ENCODE data around the gene DOCK4. TPM values are rescaled to one million over a fixed set of nuclear protein-coding genes. Genes with fewer than 3 reads are reported as not detected.

DOCK4 gene
- total RNA-seq, 1 experiment from 2014 or later = 20.4 TPM

DNA sequence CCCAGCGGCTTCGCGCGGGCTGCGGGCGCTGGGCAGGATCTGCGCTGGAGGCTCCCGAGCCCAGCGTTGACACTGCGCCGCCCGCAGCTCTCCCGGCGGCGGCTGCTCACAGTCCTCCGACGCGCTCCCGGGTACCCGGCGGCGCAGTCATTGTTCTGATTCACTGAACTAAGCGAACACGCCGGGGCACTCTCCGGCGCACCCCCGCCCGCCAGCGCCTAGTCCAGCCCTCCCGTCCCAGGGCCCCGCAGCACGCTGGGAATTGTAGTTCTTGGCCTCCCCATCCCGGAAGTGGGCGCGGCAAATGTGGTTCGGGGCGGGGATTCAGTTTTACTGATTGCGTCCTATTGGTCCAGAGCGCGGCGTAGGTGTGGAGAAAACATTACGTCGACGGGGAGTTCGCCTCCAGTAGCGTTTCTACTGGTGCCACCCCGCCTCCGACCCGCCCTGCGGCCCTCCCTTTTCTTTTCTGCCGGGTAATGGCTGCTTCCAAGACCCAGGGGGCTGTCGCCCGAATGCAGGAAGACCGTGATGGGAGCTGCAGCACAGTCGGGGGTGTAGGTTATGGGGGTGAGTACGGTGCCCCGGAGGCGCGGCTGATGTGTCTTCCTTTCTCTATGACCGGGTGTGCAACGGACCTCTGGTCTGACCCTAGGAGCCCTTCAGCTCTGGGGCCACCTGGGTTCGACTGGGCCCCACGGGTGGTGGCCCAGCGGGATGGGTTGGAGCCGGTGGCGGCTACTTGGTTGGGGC is at the start of gene DOCK4, which contains the start of gene ZNF277 (continued):
- TF ChIP-seq ATF3 (CRISPR knock-in tag; conservative IDR thresholded peaks at IDR 0.05) = no peak
- TF ChIP-seq, protein P1, sequence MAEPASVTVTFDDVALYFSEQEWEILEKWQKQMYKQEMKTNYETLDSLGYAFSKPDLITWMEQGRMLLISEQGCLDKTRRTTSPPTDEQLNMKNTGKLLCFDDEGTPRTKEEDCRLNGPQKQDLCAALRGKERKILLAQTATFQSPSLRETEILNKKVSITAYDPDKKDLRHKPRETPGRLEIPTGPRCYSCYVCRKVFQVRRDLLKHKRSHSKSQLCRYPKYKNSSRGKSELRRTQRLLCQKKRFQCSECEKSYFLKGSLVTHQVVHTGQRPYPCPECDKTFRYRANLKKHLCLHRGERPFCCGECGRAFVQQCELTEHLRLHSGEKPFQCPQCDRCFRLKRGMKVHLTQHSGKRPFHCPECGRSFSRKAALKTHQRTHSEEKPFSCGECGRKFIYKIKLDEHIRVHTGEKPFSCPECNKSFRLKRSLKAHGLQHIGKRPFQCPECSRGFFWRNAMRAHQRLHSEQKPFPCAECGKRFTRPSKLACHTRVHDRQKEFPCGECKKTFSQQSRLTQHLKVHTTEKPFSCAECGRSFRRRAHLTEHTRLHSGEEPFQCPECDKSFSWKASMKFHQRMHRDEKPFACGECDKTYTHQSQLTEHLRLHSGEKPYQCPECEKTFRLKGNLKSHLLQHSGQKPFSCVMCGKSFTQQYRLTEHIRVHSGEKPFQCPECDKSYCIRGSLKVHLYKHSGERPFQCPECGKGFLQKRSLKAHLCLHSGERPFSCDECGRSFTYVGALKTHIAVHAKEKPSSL (CRISPR knock-in tag; conservative IDR thresholded peaks at IDR 0.05) = no peak
- no peak for TF ChIP-seq ZNF263 (CRISPR knock-in tag; IDR thresholded peaks at IDR 0.05; ENCODE audit: low read depth)
- no peak for TF ChIP-seq PRDM15 (CRISPR knock-in tag; IDR thresholded peaks at IDR 0.05)
- TF ChIP-seq, protein P2, sequence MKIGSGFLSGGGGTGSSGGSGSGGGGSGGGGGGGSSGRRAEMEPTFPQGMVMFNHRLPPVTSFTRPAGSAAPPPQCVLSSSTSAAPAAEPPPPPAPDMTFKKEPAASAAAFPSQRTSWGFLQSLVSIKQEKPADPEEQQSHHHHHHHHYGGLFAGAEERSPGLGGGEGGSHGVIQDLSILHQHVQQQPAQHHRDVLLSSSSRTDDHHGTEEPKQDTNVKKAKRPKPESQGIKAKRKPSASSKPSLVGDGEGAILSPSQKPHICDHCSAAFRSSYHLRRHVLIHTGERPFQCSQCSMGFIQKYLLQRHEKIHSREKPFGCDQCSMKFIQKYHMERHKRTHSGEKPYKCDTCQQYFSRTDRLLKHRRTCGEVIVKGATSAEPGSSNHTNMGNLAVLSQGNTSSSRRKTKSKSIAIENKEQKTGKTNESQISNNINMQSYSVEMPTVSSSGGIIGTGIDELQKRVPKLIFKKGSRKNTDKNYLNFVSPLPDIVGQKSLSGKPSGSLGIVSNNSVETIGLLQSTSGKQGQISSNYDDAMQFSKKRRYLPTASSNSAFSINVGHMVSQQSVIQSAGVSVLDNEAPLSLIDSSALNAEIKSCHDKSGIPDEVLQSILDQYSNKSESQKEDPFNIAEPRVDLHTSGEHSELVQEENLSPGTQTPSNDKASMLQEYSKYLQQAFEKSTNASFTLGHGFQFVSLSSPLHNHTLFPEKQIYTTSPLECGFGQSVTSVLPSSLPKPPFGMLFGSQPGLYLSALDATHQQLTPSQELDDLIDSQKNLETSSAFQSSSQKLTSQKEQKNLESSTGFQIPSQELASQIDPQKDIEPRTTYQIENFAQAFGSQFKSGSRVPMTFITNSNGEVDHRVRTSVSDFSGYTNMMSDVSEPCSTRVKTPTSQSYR (CRISPR knock-in tag; IDR thresholded peaks at IDR 0.05) = no peak
- TF ChIP-seq, protein P3, sequence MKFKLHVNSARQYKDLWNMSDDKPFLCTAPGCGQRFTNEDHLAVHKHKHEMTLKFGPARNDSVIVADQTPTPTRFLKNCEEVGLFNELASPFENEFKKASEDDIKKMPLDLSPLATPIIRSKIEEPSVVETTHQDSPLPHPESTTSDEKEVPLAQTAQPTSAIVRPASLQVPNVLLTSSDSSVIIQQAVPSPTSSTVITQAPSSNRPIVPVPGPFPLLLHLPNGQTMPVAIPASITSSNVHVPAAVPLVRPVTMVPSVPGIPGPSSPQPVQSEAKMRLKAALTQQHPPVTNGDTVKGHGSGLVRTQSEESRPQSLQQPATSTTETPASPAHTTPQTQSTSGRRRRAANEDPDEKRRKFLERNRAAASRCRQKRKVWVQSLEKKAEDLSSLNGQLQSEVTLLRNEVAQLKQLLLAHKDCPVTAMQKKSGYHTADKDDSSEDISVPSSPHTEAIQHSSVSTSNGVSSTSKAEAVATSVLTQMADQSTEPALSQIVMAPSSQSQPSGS (CRISPR knock-in tag; IDR thresholded peaks at IDR 0.05; ENCODE audit: borderline replicate concordance, low read depth) = no peak
- TF ChIP-seq HMGXB4 (CRISPR knock-in tag; IDR thresholded peaks at IDR 0.05) = peak; percentile 84
- TF ChIP-seq ETV6 (CRISPR knock-in tag; IDR thresholded peaks at IDR 0.05) = peak; percentile 73; the same call in 1 of the 2 replicates
- no peak for TF ChIP-seq CBFB (CRISPR knock-in tag; IDR thresholded peaks at IDR 0.05; ENCODE audit: low read depth)
- peak; percentile 26; the same call in 1 of the 2 replicates for TF ChIP-seq FOXK1 (CRISPR knock-in tag; IDR thresholded peaks at IDR 0.05)
- TF ChIP-seq, protein P4, sequence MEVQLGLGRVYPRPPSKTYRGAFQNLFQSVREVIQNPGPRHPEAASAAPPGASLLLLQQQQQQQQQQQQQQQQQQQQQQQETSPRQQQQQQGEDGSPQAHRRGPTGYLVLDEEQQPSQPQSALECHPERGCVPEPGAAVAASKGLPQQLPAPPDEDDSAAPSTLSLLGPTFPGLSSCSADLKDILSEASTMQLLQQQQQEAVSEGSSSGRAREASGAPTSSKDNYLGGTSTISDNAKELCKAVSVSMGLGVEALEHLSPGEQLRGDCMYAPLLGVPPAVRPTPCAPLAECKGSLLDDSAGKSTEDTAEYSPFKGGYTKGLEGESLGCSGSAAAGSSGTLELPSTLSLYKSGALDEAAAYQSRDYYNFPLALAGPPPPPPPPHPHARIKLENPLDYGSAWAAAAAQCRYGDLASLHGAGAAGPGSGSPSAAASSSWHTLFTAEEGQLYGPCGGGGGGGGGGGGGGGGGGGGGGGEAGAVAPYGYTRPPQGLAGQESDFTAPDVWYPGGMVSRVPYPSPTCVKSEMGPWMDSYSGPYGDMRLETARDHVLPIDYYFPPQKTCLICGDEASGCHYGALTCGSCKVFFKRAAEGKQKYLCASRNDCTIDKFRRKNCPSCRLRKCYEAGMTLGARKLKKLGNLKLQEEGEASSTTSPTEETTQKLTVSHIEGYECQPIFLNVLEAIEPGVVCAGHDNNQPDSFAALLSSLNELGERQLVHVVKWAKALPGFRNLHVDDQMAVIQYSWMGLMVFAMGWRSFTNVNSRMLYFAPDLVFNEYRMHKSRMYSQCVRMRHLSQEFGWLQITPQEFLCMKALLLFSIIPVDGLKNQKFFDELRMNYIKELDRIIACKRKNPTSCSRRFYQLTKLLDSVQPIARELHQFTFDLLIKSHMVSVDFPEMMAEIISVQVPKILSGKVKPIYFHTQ (CRISPR knock-in tag; IDR thresholded peaks at IDR 0.05) = no peak
- no peak for TF ChIP-seq ZNF317 (CRISPR knock-in tag; IDR thresholded peaks at IDR 0.05; ENCODE audit: borderline replicate concordance, low read depth)
- TF ChIP-seq, protein P5, sequence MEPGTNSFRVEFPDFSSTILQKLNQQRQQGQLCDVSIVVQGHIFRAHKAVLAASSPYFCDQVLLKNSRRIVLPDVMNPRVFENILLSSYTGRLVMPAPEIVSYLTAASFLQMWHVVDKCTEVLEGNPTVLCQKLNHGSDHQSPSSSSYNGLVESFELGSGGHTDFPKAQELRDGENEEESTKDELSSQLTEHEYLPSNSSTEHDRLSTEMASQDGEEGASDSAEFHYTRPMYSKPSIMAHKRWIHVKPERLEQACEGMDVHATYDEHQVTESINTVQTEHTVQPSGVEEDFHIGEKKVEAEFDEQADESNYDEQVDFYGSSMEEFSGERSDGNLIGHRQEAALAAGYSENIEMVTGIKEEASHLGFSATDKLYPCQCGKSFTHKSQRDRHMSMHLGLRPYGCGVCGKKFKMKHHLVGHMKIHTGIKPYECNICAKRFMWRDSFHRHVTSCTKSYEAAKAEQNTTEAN (CRISPR knock-in tag; IDR thresholded peaks at IDR 0.05) = peak; percentile 3; the same call in 1 of the 2 replicates
- TF ChIP-seq NFATC4 (CRISPR knock-in tag; IDR thresholded peaks at IDR 0.05) = no peak
- TF ChIP-seq, protein P6, sequence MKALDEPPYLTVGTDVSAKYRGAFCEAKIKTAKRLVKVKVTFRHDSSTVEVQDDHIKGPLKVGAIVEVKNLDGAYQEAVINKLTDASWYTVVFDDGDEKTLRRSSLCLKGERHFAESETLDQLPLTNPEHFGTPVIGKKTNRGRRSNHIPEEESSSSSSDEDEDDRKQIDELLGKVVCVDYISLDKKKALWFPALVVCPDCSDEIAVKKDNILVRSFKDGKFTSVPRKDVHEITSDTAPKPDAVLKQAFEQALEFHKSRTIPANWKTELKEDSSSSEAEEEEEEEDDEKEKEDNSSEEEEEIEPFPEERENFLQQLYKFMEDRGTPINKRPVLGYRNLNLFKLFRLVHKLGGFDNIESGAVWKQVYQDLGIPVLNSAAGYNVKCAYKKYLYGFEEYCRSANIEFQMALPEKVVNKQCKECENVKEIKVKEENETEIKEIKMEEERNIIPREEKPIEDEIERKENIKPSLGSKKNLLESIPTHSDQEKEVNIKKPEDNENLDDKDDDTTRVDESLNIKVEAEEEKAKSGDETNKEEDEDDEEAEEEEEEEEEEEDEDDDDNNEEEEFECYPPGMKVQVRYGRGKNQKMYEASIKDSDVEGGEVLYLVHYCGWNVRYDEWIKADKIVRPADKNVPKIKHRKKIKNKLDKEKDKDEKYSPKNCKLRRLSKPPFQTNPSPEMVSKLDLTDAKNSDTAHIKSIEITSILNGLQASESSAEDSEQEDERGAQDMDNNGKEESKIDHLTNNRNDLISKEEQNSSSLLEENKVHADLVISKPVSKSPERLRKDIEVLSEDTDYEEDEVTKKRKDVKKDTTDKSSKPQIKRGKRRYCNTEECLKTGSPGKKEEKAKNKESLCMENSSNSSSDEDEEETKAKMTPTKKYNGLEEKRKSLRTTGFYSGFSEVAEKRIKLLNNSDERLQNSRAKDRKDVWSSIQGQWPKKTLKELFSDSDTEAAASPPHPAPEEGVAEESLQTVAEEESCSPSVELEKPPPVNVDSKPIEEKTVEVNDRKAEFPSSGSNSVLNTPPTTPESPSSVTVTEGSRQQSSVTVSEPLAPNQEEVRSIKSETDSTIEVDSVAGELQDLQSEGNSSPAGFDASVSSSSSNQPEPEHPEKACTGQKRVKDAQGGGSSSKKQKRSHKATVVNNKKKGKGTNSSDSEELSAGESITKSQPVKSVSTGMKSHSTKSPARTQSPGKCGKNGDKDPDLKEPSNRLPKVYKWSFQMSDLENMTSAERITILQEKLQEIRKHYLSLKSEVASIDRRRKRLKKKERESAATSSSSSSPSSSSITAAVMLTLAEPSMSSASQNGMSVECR (CRISPR knock-in tag; IDR thresholded peaks at IDR 0.05; ENCODE audit: borderline replicate concordance) = no peak; the same call in 1 of the 2 replicates
